Activated CD4-positive, alpha-beta memory T cell treated with anti-CD3 and anti-CD28 coated beads for 36 hours (primary cell): Measurements from ENCODE around the gene PABPN1L. TPM values are rescaled to one million over a fixed set of nuclear protein-coding genes. Genes with fewer than 3 reads are reported as not detected.
"Not testable (repeated sequence)": the region's sequence is repeated elsewhere in the genome, so short reads cannot be mapped to it uniquely, and the experiment has no call there.

Source experiments
- CTCF ChIA-PET: fragments of 350-600 bp; sonication (Branson Sonifier 250); formaldehyde crosslinking; loops from one replicate; lab custom pipeline; 2021; ENCODE audit warnings: antibody characterized with exemption, inconsistent platforms; lab: Charles Lee
- POLR2A ChIA-PET: fragments of 350-600 bp; sonication (Branson Sonifier 250); formaldehyde crosslinking; loops from one replicate; lab custom pipeline; 2021; ENCODE audit warnings: antibody characterized with exemption; lab: Charles Lee
- DNase-seq: peaks from one replicate; pipeline ENCODE4 v3.0.0-alpha.2; 2020
- H3K27ac Mint-ChIP-seq: one replicate; pipeline ENCODE4 v1.8.0; 2021; ENCODE audit warnings: mixed read lengths
- H3K27me3 Mint-ChIP-seq: one replicate; pipeline ENCODE4 v1.8.0; 2021; ENCODE audit warnings: mixed read lengths
- H3K36me3 Mint-ChIP-seq: one replicate; pipeline ENCODE4 v1.8.0; 2021; ENCODE audit warnings: mixed read lengths
- H3K4me1 Mint-ChIP-seq: one replicate; pipeline ENCODE4 v1.8.0; 2021; ENCODE audit warnings: low read depth, mixed read lengths
- H3K4me3 Mint-ChIP-seq: one replicate; pipeline ENCODE4 v1.8.0; 2021; ENCODE audit warnings: mild to moderate bottlenecking, mixed read lengths
- H3K9me3 Mint-ChIP-seq: one replicate; pipeline ENCODE4 v1.8.0; 2021; ENCODE audit warnings: mixed read lengths
- intact Hi-C: fragments of 100-400 bp; cut with micrococcal nuclease; formaldehyde crosslinking; loops from one replicate; pipeline ENCODE4 v1.15.1; 2023
- total RNA-seq, 2 experiments: library from RNA; stranded (reverse); gene quantifications; one replicate each; pipeline ENCODE4 v1.2.3, GENCODE V29; 2021

The PABPN1L gene
- total RNA-seq, 2 experiments from 2014 or later: not detected

DNA sequence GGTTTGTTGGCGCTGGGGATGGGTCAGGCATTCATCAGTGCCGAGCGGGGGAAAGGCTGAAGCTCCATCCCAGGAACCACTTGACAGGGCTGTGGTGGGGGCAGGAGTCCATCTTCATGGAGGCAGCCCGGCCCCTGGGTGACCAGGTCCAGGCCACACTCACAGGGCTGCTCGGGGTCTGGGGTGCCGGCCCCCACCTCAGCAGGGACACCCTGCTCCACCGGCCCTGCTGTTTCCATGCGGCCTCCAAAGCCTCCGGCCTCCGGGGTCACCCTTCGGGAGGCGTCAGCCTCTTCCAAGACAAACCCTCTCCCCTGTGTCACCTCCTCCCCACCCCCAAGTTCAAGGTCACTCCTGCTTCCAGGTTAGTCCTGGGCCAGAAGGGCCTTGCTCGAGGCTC, 31.8 kb downstream of the PABPN1L start:
- no peaks in the 10 kb centered on the region for H3K27me3 Mint-ChIP-seq
- peaks cover 3% of the 10 kb centered on the region for H3K36me3 Mint-ChIP-seq
- no peaks in the 10 kb centered on the region for H3K9me3 Mint-ChIP-seq
- no peak for DNase-seq
- intact Hi-C loops: no loop called here
- H3K4me1 Mint-ChIP-seq: no peaks in the 10 kb centered on the region
- H3K4me3 Mint-ChIP-seq: no peak overlapping the region
- H3K27ac Mint-ChIP-seq: no peak overlapping the region
- POLR2A ChIA-PET: no interaction called here
- CTCF ChIA-PET: no interaction called here

DNA sequence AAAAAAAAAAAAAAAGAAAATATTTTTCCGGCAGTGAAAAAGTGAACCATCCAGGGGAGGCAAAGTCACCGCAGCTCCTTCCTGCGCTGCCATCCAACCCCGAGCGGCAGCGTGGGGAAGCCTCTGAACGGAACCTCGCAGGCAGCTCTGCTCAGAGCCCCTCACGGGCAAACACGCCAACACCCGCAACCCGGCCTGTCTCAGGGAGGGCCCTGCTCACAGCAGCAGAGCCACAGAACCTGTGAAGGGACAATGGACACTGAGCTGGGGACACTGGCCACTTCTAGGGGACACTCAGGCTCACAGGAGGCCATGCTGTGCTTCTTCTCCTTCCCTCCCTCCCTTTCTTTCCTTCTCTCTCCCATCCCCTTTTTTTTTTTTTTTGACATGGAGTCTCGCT, 33.4 kb downstream of the PABPN1L start:
- Mint-ChIP-seq H3K27me3 (no peaks in the 10 kb centered on the region), H3K9me3 (no peaks in the 10 kb centered on the region), H3K36me3 (peaks cover 3% of the 10 kb centered on the region), H3K4me1 (no peaks in the 10 kb centered on the region), H3K4me3 (no peak overlapping the region), H3K27ac (no peak overlapping the region)
- DNase-seq: no peak
- intact Hi-C loops: no loop called here
- CTCF ChIA-PET: no interaction called here
- POLR2A ChIA-PET: no interaction called here

DNA sequence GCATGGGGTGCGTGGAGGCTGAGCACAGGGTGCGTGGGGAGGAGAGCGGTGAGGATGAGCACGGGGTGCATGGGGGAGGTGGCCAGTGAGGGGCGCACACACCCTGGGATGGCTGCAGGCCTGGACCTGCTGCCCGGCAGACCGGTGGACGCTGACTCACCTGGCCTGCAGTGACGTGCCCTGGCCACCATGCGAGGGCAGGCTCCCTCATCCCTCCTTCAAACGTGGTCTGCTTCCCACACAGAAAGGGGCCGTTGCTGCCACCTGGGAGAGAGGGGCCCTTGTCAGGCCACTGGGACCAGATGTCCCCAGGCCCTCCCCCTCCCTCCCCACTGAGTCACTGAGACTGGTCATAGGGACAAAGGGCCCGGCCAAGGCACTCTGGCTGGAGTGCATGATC, 34.6 kb downstream of the PABPN1L start:
- ChIA-PET POLR2A (no interaction called here), CTCF (no interaction called here)
- Mint-ChIP-seq H3K36me3 (peaks cover 3% of the 10 kb centered on the region), H3K9me3 (no peaks in the 10 kb centered on the region), H3K27me3 (no peaks in the 10 kb centered on the region), H3K4me1 (no peaks in the 10 kb centered on the region), H3K4me3 (no peak overlapping the region), H3K27ac (no peak overlapping the region)
- intact Hi-C loops: no loop called here
- DNase-seq: no peak

GRCh38 chr16:88830783-88831182, 35.7 kb downstream of the PABPN1L start:
- no peaks in the 10 kb centered on the region for H3K9me3 Mint-ChIP-seq
- H3K4me3 Mint-ChIP-seq: no peak overlapping the region
- POLR2A ChIA-PET: no interaction called here
- DNase-seq: no peak
- no peak overlapping the region for H3K27ac Mint-ChIP-seq
- no peaks in the 10 kb centered on the region for H3K4me1 Mint-ChIP-seq
- H3K36me3 Mint-ChIP-seq: peaks cover 3% of the 10 kb centered on the region
- intact Hi-C loops: no loop called here
- no peaks in the 10 kb centered on the region for H3K27me3 Mint-ChIP-seq
- CTCF ChIA-PET: interaction anchor here (1.1 kb wide), 1 partner anchor 18 kb away, joined by 4 read pairs; no protein-coding TSS in a partner anchor

- CTCF ChIA-PET: interaction anchor here (1.1 kb wide), 1 partner anchor 18 kb away, joined by 4 read pairs; no protein-coding TSS in a partner anchor
These were observed 36.2 kb downstream of the PABPN1L start for GRCh38 chr16:88830258-88830657.

GRCh38 chr16:88828711-88829110, 37.7 kb downstream of the PABPN1L start:
- Mint-ChIP-seq H3K9me3 (no peaks in the 10 kb centered on the region), H3K27ac (no peak overlapping the region), H3K27me3 (no peaks in the 10 kb centered on the region), H3K4me1 (no peaks in the 10 kb centered on the region), H3K4me3 (no peak overlapping the region), H3K36me3 (no peaks in the 10 kb centered on the region)
- ChIA-PET POLR2A (interaction anchor here (0.5 kb wide), 1 partner anchor 26 kb away, joined by 4 read pairs; no protein-coding TSS in a partner anchor), CTCF (no interaction called here)
- no peak for DNase-seq
- intact Hi-C loops: no loop called here

More at GRCh38 chr16:88830258-88830657, 36.2 kb downstream of the PABPN1L start:
- Mint-ChIP-seq H3K4me3 (no peak overlapping the region), H3K4me1 (no peaks in the 10 kb centered on the region), H3K9me3 (no peaks in the 10 kb centered on the region), H3K36me3 (peaks cover 2% of the 10 kb centered on the region), H3K27me3 (no peaks in the 10 kb centered on the region), H3K27ac (no peak overlapping the region)
- POLR2A ChIA-PET: no interaction called here
- intact Hi-C loops: no loop called here
- no peak for DNase-seq

DNA sequence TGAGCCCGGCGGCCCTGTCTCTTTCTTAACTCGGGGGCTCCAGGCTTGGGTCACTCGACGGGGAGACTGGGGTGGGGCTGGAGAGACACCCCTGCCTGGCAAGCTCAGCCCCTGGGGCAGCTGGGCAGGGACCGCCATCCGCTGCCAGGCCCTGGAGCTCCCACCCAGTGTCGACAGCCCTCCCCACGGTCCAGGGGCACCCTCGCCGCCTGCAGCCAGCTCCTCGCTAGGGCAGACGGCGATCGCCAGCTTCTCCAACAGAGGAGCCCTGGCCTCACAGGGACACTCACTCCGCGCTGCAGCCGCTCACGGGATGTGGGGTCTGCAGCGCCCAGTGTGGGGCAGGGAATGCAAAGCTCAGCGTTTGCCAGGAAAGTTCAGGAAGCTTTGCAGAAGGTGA, 38.7 kb downstream of the PABPN1L start:
- intact Hi-C loops: no loop called here
- no peak overlapping the region for H3K27ac Mint-ChIP-seq
- ChIA-PET CTCF (no interaction called here), POLR2A (no interaction called here)
- H3K4me3 Mint-ChIP-seq: no peak overlapping the region
- H3K4me1 Mint-ChIP-seq: no peaks in the 10 kb centered on the region
- no peaks in the 10 kb centered on the region for H3K9me3 Mint-ChIP-seq
- no peak for DNase-seq
- no peaks in the 10 kb centered on the region for H3K36me3 Mint-ChIP-seq
- H3K27me3 Mint-ChIP-seq: no peaks in the 10 kb centered on the region

DNA sequence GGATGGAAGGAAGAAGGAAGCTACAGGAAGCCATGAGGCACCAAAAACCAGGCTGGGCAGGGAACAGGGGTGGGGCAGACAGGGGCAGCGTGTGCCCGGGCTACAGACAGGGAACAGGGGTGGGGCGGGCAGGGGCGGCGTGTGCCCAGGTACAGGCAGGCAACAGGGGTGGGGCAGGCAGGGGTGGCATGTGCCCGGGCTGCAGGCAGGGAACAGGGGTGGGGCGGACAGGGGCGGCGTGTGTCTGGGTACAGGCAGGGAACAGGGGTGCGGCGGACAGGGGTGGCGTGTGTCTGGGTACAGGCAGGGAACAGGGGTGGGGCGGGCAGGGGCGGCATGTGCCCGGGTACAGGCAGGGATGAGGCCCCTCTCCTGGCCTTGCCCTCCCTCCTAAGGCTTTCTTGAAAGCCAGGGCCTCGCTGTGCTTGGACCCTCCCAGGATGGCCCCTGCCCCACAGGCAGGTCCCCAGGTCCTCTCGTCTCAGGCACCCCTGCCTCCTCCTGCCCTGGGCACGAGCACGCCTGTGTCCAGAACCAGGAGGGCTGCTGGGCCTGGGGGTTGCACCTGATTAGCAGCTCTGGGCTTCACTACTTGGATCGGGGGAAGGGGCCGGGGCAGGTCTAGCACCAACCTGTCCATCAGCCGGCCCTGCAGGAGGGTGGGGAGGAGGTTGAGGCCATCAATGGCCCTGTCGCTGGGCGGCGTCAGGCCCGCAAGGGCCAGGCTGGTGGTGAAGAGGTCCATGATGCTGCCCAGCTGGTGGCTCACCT, 40.2 kb downstream of the PABPN1L start:
- no peaks in the 10 kb centered on the region for H3K4me1 Mint-ChIP-seq
- no peaks in the 10 kb centered on the region for H3K27me3 Mint-ChIP-seq
- intact Hi-C loops: no loop called here
- no peak overlapping the region for H3K4me3 Mint-ChIP-seq
- no peaks in the 10 kb centered on the region for H3K36me3 Mint-ChIP-seq
- no peak for DNase-seq
- CTCF ChIA-PET: no interaction called here
- no peaks in the 10 kb centered on the region for H3K9me3 Mint-ChIP-seq
- no peak overlapping the region for H3K27ac Mint-ChIP-seq
- POLR2A ChIA-PET: no interaction called here

DNA sequence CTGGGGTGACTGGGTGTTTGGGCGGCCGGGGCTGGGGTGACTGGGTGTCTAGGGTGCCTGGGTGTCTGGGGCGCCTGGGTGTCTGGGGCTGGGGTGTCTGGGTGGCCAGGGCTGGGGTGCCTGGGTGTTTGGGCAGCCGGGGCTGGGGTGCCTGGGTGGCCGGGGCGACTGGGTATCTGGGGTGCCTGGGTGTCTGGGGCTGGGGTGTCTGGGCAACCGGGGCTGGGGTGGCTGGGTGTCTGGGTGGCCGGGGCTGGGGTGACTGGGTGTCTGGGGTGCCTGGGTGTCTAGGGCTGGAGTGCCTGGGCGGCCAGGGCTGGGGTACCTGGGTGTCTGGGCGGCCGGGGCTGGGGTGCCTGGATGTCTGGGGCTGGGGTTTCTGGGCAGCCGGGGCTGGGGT, 41.3 kb downstream of the PABPN1L start:
- no peak overlapping the region for H3K4me3 Mint-ChIP-seq
- no peaks in the 10 kb centered on the region for H3K36me3 Mint-ChIP-seq
- H3K27me3 Mint-ChIP-seq: no peaks in the 10 kb centered on the region
- DNase-seq: no peak
- no peaks in the 10 kb centered on the region for H3K4me1 Mint-ChIP-seq
- H3K27ac Mint-ChIP-seq: no peak overlapping the region
- intact Hi-C loops: no loop called here
- POLR2A ChIA-PET: no interaction called here
- CTCF ChIA-PET: no interaction called here
- H3K9me3 Mint-ChIP-seq: no peaks in the 10 kb centered on the region

DNA sequence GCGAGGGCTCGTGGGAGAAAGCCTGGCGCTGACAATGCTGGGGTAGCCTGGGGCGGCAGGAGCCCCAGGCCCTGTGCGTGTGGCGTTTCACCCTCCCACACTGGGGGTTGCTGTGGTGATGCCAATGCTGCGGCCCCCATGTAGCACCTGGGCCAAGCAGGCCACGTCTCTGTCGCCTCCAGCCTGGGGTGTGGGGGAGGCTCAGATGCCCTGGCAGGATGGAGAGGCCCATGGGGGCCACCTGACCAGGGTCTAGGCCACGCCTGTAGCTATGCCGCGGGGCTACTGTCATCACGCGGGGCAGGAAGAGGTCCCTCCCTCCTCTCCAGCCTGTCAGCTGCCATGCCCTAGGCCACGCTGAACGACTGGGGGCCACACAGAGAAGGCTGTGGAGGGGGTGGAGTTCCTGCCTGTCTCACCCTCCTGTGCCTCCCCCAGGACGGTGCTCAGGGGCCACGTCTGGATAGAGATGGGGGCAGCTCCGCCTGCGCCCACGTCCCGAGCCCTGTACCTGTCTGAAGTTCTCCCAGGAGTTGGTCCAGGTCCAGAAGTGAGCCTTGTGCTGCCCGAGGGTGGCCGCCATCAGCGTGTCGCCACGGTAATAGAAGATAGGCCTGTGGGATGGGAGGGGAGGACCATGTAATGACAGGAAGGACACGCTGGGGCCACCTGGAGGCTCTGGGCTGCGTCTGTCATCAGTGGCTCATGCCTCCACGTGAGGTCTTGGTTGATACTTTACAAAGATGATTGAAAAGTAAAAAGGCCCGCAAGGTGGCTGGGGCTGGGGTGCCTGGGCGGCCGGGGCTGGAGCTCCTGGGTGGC, 42.0 kb downstream of the PABPN1L start:
- H3K36me3 Mint-ChIP-seq: no peaks in the 10 kb centered on the region
- ChIA-PET CTCF (no interaction called here), POLR2A (interaction anchor here (1.2 kb wide), 1 partner anchor 12 kb away, joined by 3 read pairs; the partner anchor contains the start of gene APRT)
- no peak overlapping the region for H3K27ac Mint-ChIP-seq
- no peaks in the 10 kb centered on the region for H3K9me3 Mint-ChIP-seq
- H3K27me3 Mint-ChIP-seq: no peaks in the 10 kb centered on the region
- intact Hi-C loops: no loop called here
- H3K4me1 Mint-ChIP-seq: no peaks in the 10 kb centered on the region
- DNase-seq: no peak
- no peak overlapping the region for H3K4me3 Mint-ChIP-seq

- H3K9me3 Mint-ChIP-seq, H3K36me3 Mint-ChIP-seq, CTCF ChIA-PET, H3K4me1 Mint-ChIP-seq, DNase-seq, intact Hi-C loops, H3K27ac Mint-ChIP-seq, H3K27me3 Mint-ChIP-seq, H3K4me3 Mint-ChIP-seq: not testable (repeated sequence)
- POLR2A ChIA-PET: interaction anchor here (1.2 kb wide), 1 partner anchor 11 kb away, joined by 3 read pairs; the partner anchor contains the start of gene APRT
These were observed 42.8 kb downstream of the PABPN1L start for GRCh38 chr16:88823646-88824045.

DNA sequence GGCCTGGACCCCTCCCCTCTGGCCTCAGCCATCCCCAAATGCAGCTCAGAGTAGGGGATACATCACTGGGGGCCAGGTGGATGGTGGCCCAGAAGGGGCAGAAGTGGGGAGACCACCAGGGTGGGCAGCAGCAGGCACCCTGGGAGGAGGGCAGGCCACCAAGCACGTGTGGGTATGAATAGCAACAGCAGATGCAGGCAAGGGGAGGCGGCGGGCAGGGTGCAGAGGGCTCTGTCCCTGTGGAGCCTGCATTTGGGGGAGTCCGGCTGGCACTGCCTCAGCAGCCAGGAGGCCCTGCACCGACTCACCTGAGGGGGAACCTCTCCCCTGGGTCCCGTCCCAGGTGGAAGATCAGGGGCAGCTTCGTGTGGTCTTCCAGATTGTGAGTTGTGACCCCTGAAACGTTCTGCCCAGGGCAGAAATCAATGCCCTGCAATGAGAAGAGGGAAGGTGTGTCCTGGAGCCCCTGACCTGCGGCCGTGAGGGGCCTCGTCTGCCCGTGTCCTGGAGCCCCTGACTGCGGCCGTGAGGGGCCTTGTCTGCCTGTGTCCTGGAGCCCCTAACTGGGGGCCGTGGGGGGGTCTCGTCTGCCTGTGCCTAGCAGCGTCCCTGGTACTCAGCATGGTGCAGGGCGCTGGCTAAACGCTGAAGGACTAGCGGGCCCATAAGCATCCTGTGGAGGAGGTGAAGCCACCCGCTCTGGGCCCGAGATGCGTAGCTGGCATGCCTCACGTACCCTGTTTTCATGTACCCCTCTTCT, 44.0 kb downstream of the PABPN1L start:
- Mint-ChIP-seq H3K9me3 (no peaks in the 10 kb centered on the region), H3K4me3 (no peak overlapping the region), H3K27ac (no peak overlapping the region), H3K27me3 (no peaks in the 10 kb centered on the region), H3K4me1 (no peaks in the 10 kb centered on the region), H3K36me3 (no peaks in the 10 kb centered on the region)
- DNase-seq: no peak
- POLR2A ChIA-PET: no interaction called here
- intact Hi-C loops: no loop called here
- CTCF ChIA-PET: no interaction called here
